ENCODE data around the gene NAALADL2.

The NAALADL2 gene

DNA sequence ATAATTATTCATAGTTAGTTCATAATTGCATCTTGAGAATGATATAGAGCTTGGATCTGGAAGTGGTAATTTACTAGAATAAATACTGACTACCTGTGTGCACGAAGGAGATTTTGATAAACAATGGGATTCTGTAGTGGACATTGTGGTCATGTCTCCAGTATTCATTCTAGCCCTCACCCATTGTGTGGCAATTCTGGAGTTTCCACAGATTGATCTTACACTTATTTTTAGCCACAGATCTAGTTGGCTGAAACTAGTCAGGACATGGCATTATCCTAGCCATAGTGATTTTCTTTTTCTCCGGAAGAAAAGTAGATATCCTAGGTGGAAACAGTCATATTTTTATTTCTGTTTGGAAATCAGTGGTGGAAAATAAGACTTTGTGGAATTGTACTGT, 833.1 kb downstream of the NAALADL2 start:
- Mint-ChIP-seq H3K27ac (no peak overlapping the region), H3K27me3 (no peaks in the 10 kb centered on the region), H3K36me3 (ENCODE audit: low read depth) (no peaks in the 10 kb centered on the region), H3K9me3 (peaks cover 2% of the 10 kb centered on the region), H3K4me3 (no peak overlapping the region), H3K4me1 (ENCODE audit: low read depth) (no peaks in the 10 kb centered on the region)

DNA sequence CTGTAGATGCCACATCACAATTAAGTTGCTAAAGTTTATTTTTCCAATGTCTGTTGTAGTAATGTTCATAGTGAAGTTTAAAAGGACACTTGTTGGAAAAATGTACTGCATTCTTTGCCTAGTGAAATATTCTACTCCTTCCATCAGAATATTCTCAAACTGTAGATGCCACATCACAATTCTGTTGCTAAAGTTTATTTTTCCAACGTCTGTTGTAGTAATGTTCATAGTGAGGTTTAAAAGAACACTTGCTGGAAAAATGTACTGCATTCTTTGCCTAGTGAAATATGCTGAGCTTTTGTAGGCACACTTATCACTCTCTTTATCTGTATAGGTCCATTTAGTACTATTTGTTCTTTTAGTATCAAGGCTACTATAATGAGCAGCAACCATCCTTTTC, 836.1 kb downstream of the NAALADL2 start:
- Mint-ChIP-seq H3K4me3 (no peak overlapping the region), H3K9me3 (peaks cover 2% of the 10 kb centered on the region), H3K27me3 (no peaks in the 10 kb centered on the region), H3K4me1 (ENCODE audit: low read depth) (no peaks in the 10 kb centered on the region), H3K27ac (no peak overlapping the region), H3K36me3 (ENCODE audit: low read depth) (no peaks in the 10 kb centered on the region)

DNA sequence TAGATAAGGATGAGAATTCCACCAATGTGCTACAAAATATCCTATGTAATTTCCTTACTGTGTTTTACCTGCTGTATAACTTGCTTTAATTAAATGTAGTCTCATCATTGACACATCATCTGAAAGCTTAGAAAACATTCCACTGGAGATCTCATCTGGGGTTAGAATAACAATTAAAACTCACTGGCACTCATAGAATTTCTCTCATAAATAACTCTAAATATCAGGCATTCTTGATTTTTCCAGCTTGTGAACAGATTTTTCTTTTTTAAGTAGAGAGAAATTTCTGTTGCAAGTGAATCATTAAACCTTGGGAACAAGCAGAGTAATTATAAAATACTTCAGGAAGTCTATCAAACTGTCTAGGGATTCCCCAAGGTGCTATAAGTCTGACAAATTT, 843.8 kb downstream of the NAALADL2 start:
- Mint-ChIP-seq H3K9me3 (peaks cover 18% of the 10 kb centered on the region), H3K36me3 (ENCODE audit: low read depth) (no peaks in the 10 kb centered on the region), H3K27ac (no peak overlapping the region), H3K4me1 (ENCODE audit: low read depth) (no peaks in the 10 kb centered on the region), H3K4me3 (no peak overlapping the region), H3K27me3 (no peaks in the 10 kb centered on the region)

DNA sequence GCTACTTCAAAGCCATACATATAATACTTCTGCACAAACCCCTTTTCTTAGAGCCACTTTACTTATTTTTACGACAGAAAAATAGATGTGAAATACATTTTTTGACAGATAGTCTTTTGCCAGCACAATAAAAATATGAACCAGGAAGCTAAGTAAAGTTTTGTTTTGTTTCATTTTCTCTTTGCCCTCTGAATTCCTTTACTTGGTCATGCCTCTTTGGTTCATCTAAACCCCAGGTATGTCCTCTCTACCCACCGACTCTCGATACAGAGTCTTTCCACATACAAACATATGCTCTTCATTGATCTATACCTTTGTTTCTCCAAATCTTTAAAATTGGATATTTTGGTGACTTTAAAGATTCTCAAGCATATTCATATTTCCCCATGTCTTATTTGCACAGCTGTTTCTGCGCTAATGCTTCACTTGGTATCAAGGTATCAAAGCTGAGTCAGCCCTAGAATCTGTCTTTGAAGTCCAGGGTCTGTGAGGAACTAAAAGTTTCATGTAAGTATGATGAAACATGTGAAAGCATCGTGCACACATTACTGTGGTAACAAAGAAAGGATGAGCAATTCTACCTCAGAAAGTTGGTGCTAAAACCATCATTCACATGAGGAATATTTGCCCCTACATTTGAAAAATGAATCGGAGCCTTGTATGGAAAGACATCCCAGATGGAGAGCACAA, 845.4 kb downstream of the NAALADL2 start:
- H3K4me1 Mint-ChIP-seq (ENCODE audit: low read depth): no peaks in the 10 kb centered on the region
- H3K9me3 Mint-ChIP-seq: peaks cover 18% of the 10 kb centered on the region

DNA sequence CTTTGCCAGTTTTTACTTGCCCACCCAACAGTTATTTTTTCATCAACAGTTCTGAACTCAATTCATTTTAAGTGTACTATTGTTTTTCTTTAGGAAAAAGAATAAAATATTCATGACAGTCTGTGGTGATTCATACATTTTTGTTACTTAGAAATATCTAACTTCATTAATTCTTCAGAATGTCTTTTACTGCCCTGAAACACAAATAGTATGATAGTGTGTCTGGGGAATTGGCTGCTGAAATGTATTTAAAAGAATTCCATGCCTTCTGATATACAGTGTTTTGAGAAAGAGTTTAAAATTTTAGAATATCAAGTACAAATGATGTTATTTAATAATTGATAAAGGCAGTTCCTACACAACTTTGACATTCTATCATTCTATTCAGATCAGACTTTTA, 854.1 kb downstream of the NAALADL2 start:
- H3K27me3 Mint-ChIP-seq: no peaks in the 10 kb centered on the region
- no peak overlapping the region for H3K4me3 Mint-ChIP-seq
- no peaks in the 10 kb centered on the region for H3K4me1 Mint-ChIP-seq (ENCODE audit: low read depth)
- no peaks in the 10 kb centered on the region for H3K36me3 Mint-ChIP-seq (ENCODE audit: low read depth)
- H3K27ac Mint-ChIP-seq: no peak overlapping the region
- H3K9me3 Mint-ChIP-seq: peaks cover 3% of the 10 kb centered on the region

More for the DNA sequence above, 845.4 kb downstream of the NAALADL2 start:
- Mint-ChIP-seq H3K27me3 (no peaks in the 10 kb centered on the region), H3K36me3 (ENCODE audit: low read depth) (no peaks in the 10 kb centered on the region), H3K4me3 (no peak overlapping the region), H3K27ac (no peak overlapping the region)

DNA sequence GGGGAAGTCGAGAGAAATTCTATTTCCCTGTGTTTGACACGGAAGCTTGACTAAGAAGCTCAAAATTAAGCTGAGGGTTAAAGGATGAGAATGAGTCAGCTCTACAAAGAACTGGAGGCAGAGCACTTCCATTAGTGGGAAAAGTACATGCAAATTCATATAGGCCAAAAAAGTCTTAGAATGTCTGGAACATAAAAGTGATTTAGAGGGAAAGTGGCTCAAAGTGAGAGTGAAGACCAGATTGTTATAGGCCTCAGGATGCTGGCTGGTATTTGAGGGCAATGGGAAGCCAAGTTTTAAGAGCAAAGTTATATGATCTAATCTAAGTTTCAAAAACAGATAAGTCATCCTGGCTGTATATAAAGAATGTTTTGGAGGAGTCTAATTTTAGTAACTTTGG, 857.3 kb downstream of the NAALADL2 start:
- no peak overlapping the region for H3K27ac Mint-ChIP-seq
- peaks cover 3% of the 10 kb centered on the region for H3K9me3 Mint-ChIP-seq
- no peaks in the 10 kb centered on the region for H3K4me1 Mint-ChIP-seq (ENCODE audit: low read depth)
- H3K36me3 Mint-ChIP-seq (ENCODE audit: low read depth): no peaks in the 10 kb centered on the region
- no peaks in the 10 kb centered on the region for H3K27me3 Mint-ChIP-seq
- H3K4me3 Mint-ChIP-seq: no peak overlapping the region

DNA sequence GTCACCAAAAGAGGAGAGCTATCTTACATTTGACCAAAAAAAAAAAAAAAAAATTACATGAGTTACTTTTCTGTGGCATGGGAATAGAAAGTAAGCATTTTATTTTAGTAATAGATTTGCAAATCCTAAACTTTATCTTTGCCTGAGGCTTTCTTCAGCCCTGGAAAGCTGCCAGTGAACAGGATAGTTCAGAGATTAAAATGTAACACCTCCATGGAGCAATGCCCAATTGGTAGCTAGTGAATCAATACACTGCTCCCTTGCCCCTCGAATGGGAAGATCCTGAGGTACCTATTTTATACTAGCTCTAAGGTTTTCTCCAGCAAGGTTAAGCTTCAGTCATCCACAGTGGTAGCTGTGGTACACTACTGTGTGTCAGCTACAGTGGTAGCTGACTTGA, 867.1 kb downstream of the NAALADL2 start:
- H3K4me1 Mint-ChIP-seq (ENCODE audit: low read depth): no peaks in the 10 kb centered on the region
- H3K4me3 Mint-ChIP-seq: no peak overlapping the region
- no peaks in the 10 kb centered on the region for H3K27me3 Mint-ChIP-seq
- H3K27ac Mint-ChIP-seq: no peak overlapping the region
- no peaks in the 10 kb centered on the region for H3K36me3 Mint-ChIP-seq (ENCODE audit: low read depth)
- no peaks in the 10 kb centered on the region for H3K9me3 Mint-ChIP-seq

DNA sequence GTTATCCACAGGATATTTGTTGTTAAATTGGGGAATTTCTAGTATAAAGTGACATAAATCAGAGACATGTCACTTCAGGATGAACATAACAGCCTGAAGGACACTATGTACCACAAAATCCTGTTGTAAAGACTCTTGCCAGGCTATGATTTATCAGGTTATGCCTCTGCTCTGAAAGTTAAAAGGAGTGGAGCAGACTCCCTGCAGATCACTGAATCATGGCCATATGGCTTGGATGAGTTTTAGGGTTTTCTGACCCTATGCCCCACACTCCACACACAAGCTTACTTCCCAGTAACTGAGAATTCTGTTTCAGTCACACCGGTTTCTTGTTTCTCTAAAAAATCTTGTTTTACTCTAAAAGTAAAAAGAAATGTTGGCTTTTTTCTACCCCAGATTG, 869.4 kb downstream of the NAALADL2 start:
- Mint-ChIP-seq H3K4me3 (no peak overlapping the region), H3K4me1 (ENCODE audit: low read depth) (no peaks in the 10 kb centered on the region), H3K36me3 (ENCODE audit: low read depth) (no peaks in the 10 kb centered on the region), H3K27ac (no peak overlapping the region), H3K27me3 (no peaks in the 10 kb centered on the region), H3K9me3 (peaks cover 14% of the 10 kb centered on the region)

DNA sequence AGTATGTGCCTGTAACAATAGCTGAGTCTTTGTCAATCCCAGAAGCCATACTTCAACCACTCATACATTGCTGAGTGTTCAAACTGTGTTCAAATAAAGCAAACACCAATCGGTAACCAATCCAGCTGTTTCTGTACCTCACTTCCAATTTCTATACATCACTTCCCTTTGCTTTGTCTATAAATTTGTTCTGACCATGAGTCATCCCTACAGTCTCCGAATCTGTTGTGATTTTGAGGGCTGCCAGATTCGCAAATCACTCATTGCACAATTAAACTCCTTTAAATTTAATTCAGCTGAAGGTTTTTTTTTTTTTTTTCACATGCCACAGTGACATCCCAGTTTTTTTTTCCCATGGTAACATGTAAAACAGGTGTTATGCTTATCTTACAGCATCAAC, 870.3 kb downstream of the NAALADL2 start:
- no peak overlapping the region for H3K27ac Mint-ChIP-seq
- H3K4me3 Mint-ChIP-seq: no peak overlapping the region
- H3K9me3 Mint-ChIP-seq: peaks cover 17% of the 10 kb centered on the region
- H3K36me3 Mint-ChIP-seq (ENCODE audit: low read depth): no peaks in the 10 kb centered on the region
- no peaks in the 10 kb centered on the region for H3K27me3 Mint-ChIP-seq
- H3K4me1 Mint-ChIP-seq (ENCODE audit: low read depth): no peaks in the 10 kb centered on the region

DNA sequence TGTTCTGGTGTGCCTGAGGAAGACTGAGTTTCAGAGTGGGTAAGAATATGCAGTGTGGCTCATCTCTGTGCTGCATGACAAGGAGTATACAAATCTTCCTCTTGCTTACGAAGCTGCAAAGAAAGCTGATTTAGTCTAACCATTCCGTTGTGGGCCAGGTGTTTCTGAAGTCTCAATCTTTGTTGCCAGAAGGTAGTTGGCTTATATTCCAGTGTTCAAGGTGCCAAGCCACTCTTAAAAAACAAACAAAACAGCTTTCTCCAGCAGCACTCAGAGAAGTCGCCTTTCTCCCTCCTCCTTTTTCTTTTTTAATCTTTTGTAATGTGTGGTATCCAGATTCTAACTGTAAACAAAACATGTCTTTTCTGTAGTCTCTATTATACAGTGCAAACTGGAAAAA, 872.4 kb downstream of the NAALADL2 start:
- Mint-ChIP-seq H3K27ac (no peak overlapping the region), H3K4me1 (ENCODE audit: low read depth) (no peaks in the 10 kb centered on the region), H3K36me3 (ENCODE audit: low read depth) (no peaks in the 10 kb centered on the region), H3K27me3 (no peaks in the 10 kb centered on the region), H3K9me3 (peaks cover 32% of the 10 kb centered on the region), H3K4me3 (no peak overlapping the region)

DNA sequence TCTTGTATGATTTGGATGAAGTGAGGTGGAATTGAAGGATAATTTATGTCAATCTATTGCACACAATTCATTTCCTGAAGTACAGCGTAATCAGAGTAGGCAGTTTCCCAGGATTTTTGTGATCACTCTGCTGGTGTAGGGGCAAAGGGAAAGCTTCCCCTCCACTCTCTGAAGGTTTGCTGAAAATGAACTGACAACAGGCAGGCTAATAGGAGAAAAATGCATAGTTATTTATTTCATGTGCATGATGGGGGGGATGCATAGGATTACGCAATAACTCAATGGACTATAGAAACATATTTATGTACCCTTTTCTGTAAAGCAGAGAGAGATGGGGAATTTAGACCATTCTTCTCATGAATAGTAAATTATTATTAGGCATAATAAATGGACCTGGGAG, 872.9 kb downstream of the NAALADL2 start:
- no peaks in the 10 kb centered on the region for H3K27me3 Mint-ChIP-seq
- no peaks in the 10 kb centered on the region for H3K4me1 Mint-ChIP-seq (ENCODE audit: low read depth)
- H3K9me3 Mint-ChIP-seq: peaks cover 32% of the 10 kb centered on the region

DNA sequence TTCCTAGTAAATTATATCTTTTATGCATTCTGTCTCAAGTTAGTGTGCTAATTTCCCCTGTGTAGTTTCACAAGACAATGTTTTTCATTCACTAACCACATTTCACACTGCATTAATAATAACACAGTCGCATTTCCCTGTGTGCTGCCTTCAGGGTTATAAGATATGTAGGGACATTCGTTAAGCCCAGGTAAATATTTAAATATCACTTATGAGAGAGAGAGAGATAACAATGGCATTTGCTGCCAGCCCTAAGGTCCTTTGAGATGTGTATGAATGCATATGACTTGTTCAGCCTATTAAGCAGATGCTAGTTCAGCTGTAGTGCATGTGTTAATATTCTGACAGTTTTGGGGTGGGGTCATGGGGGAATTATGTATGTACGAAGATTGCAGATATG, 876.7 kb downstream of the NAALADL2 start:
- H3K9me3 Mint-ChIP-seq: peaks cover 38% of the 10 kb centered on the region
- H3K4me1 Mint-ChIP-seq (ENCODE audit: low read depth): no peaks in the 10 kb centered on the region
- H3K27me3 Mint-ChIP-seq: no peaks in the 10 kb centered on the region
- no peak overlapping the region for H3K4me3 Mint-ChIP-seq
- H3K36me3 Mint-ChIP-seq (ENCODE audit: low read depth): no peaks in the 10 kb centered on the region
- H3K27ac Mint-ChIP-seq: no peak overlapping the region

More for the DNA sequence above, 872.9 kb downstream of the NAALADL2 start:
- H3K4me3 Mint-ChIP-seq: no peak overlapping the region
- H3K36me3 Mint-ChIP-seq (ENCODE audit: low read depth): no peaks in the 10 kb centered on the region
- no peak overlapping the region for H3K27ac Mint-ChIP-seq

DNA sequence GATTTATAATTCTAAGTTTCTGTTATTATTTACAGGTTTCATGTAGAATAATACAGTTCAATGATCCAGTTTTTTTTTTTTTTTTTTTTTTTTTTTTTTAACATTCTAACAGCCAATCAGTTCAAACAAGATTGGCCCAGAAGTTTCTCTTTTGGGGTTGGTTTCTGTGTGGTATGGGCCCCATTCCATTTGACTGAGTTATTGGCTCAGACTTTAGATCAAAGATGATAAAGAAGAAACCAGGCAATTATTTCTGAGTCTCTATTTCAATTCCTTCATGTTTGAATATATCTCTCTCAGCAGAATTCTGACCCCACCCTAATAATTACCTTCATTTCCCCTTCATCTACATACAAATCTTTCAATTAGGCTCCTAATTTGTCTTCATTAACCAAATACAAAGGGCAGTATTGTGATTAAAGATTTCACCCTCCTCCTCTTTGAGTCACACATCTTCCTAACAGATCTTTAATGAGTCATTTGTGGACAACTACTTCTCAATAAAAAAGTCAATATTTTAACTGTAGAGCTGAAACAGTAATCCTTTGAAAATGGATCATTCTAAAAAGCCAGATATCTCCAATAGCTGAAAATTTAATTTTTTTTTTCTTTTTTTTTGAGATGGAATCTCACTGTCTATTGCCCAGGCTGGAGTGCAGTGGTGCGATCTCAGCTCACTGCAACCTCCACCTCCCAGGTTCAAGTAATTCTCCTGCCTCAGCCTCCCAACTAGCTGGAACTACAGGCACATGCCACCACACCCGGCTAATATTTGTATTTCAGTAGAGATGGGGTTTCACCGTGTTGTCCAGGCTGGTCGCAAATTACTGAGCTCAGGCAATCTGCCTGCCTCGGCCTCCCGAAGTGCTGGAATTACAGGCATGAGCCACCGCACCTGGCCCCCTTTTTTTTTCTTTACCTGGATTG, 878.8 kb downstream of the NAALADL2 start:
- Mint-ChIP-seq H3K4me1 (ENCODE audit: low read depth) (no peaks in the 10 kb centered on the region), H3K36me3 (ENCODE audit: low read depth) (no peaks in the 10 kb centered on the region), H3K4me3 (no peak overlapping the region), H3K27ac (no peak overlapping the region), H3K27me3 (no peaks in the 10 kb centered on the region), H3K9me3 (peaks cover 33% of the 10 kb centered on the region)

DNA sequence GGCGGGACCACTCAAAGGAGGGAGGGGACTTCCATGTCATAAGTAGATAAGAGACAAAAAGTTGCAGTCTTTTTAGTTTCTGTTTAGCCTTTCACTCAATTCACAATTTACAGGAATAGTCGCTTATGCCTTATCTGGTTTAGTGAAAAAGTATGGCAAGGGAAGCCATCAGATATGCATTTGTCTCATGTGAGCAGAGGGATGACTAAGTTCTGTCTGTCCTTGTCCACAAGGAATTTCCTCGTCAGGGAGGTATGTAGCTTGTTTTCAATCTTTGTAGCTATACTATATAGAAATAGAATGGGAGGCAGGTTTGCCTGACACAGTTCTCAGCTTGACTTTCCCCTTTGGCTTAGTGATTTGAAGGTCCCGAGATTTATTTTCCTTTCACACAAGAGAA, 882.8 kb downstream of the NAALADL2 start:
- Mint-ChIP-seq H3K4me3 (no peak overlapping the region), H3K4me1 (ENCODE audit: low read depth) (no peaks in the 10 kb centered on the region), H3K27me3 (no peaks in the 10 kb centered on the region), H3K27ac (no peak overlapping the region), H3K9me3 (peaks cover 20% of the 10 kb centered on the region), H3K36me3 (ENCODE audit: low read depth) (no peaks in the 10 kb centered on the region)

DNA sequence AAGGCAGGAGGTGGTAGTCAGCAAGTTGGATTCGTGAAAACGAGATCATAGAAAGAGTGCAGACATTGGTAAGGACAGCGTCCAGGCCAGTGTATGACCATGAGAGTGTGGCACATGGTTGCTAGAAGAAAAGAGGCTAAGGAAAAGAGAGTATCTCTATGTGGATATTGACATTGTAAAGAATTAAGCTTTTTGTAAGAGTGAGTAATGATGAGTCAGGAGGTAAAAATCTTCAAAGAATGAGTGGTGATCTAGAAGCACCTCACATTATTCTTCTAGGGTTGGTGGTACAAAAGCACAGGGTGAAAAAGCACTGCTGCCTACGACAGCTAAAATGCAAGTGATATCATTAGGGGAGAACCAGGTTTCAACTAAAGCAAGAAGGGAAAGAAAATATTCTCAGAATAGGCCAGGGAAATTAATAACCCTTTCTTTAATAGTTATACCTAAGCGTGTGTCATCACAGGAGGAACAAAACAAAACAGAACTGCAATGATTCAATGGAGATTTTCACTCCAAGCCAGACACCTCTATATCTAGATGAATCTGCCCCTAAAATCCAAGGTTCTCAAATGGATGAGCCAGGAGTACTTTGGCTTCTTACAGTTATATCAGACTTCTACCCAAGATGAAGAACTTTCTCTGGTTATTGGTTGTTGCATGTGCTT, 884.7 kb downstream of the NAALADL2 start:
- Mint-ChIP-seq H3K27ac (no peak overlapping the region), H3K36me3 (ENCODE audit: low read depth) (no peaks in the 10 kb centered on the region), H3K27me3 (no peaks in the 10 kb centered on the region), H3K9me3 (peaks cover 23% of the 10 kb centered on the region), H3K4me1 (ENCODE audit: low read depth) (no peaks in the 10 kb centered on the region), H3K4me3 (no peak overlapping the region)

All from stimulated activated naive CD8-positive, alpha-beta T cell treated with anti-CD3 and anti-CD28 coated beads, Interleukin-15, Interleukin-2, amounts not matched to agents 100 ng/mL and 50 ng/mL, for 24 hours (primary cell).